Measurements from ENCODE around the gene LIN52.

Gene LIN52, protein sequence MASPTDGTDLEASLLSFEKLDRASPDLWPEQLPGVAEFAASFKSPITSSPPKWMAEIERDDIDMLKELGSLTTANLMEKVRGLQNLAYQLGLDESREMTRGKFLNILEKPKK

DNA sequence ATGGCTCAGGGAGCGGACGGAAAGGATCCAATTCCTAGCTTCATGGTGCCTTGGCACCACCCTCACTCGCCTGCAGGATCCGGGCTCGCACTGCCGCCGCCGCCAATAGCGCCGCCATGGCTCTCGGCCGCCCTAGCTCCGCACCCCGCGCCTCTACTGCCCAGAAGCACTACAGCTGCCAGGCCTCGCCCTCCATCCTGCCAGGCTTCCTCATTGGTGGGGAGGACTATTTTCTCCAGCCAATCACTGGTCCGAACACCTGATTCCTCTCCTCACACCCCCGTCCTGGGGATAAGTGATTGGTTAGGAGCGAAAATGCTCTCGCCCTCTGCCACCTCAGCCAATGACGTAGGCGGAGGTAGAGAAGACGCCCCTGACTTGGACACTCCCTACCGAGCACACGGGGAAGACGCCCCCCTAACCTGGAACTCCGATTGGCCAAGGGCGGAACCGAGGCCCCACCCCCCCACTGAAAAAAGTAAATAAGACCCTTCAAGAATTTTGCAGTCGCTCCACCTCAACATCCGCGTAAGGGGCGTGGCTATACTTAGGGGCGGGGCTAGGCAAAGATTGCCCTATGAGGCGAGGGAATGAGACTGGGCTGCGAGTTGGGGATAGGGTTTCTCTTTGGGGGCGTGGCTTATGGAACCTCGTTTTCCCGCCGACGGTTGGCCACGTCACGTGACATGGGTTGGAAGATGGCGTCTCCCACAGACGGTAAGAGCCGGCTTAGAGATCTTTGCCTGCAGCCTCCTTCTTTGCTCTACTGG is at the start of gene LIN52, which contains the start of gene ALDH6A1:
TSS of gene LIN52 (plus strand) at position 680 of the 770 bp plus-strand sequence. CDS start at position 699, 19 bp downstream.
TSS of gene ALDH6A1 (minus strand) at position 177 of the 770 bp plus-strand sequence. CDS start at position 118, 59 bp downstream.
- in situ Hi-C loops (cut with MboI; ENCODE audit: low sequenced_read_pairs), result no loop called here

GRCh38 chr14:74035556-74035955 is 49.2 kb upstream of the LIN52 start:
- in situ Hi-C loops (cut with MboI; ENCODE audit: low sequenced_read_pairs), result no loop called here

GRCh38 chr14:74038020-74038859 is 46.5 kb upstream of the LIN52 start:
- in situ Hi-C loops (cut with MboI; ENCODE audit: low sequenced_read_pairs), result no loop called here

- in situ Hi-C loops (cut with MboI; ENCODE audit: low sequenced_read_pairs), result no loop called here
Measured at GRCh38 chr14:74042296-74042695, 42.5 kb upstream of the LIN52 start.

DNA sequence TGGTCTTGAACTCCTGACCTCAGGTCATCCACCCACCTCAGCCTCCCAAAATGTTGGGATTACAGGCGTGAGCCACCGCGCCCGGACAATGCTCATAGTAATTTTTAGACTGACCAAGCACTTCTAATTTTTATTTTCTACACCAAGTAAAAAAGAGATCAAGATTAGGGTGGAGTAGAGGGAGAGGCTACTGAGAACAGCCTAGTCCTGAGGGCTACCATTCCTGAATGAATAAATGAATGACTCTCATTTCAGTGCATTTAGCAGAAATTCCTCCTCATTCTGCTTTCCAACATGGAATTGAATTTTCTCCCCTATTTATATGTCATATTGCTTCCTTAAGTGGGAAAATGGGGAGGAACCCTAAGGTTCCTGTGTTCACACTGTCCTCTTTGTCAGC is 39.2 kb upstream of the LIN52 start:
- in situ Hi-C loops (cut with MboI; ENCODE audit: low sequenced_read_pairs), result no loop called here

GRCh38 chr14:74048281-74048680 is 36.5 kb upstream of the LIN52 start:
- in situ Hi-C loops (cut with MboI; ENCODE audit: low sequenced_read_pairs), result no loop called here

- in situ Hi-C loops (cut with MboI; ENCODE audit: low sequenced_read_pairs), result no loop called here
Measured at GRCh38 chr14:74049876-74050495, 34.8 kb upstream of the LIN52 start.

DNA sequence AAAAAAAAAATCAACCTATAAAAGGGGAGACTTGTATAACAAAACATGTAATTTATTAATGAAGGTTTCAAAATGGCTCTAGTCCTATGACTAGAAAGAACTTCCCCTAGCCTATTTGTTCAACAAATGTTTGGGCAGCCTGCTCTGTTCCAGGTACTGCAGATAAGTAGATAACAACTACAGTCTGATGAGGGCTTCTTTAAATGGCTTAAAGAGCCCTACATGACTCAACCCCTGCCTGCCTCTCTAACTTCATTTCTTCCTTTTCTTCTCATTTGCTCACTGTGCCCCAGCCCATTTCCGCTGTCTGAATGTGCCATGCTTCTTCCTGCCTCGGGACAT is 22.0 kb upstream of the LIN52 start:
- in situ Hi-C loops (cut with MboI; ENCODE audit: low sequenced_read_pairs), result no loop called here

GRCh38 chr14:74064426-74064825 is 20.3 kb upstream of the LIN52 start:
- in situ Hi-C loops (cut with MboI; ENCODE audit: low sequenced_read_pairs), result no loop called here

DNA sequence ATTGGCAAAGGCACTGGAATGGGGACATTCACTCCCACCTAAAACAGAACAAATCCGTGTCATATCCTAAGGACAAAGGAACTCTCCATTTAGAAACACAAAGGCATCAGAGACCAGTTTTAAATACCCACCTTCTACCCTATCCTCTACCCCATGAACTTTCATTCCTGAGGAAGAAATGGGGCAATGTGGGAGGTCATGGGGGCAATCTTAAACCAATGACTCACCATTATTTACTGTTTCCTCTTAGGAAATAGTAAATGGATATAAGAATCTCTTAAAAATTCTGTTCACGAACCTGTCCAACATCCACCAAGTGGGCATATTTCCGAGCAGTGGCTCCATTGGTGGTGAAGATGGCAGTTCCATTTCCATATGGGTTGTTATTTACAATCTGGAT is 19.9 kb upstream of the LIN52 start:
- in situ Hi-C loops (cut with MboI; ENCODE audit: low sequenced_read_pairs), result no loop called here

DNA sequence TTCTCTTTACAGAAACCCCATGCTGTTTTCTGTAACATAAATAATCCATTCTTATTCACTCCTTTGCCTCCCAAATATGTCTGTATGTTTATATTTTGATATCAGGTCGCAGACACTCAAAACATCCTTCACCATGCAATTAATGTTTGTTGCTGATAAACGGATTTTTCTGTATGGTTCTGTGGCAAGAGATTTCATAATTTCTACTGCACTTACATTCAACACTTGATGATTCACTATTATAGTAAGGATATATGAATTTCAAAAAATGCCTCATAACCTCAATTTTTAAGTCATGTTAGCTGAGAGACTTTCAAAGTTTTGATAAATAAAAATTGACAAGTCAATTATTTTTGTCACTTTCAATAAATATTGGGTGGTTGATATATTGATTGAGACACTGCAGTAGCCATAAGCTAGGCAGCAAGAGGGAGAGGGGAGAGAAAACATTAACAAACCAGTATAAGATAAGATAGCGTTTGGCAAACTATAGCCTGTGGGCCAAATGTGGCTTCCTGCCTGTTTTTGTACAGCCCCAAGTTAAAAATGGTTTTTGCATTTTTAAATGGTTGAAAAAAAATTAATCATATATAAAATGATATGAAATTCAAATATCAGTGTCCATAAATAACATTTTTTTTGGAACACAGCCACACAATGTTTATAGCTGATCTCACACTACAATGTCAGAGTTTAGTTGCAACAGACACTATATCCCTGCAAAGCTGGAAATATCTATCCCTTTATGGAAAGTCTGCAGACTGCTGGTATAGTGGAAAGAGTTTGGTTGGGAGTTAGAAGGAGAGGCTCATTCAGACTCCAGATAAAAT is 18.8 kb upstream of the LIN52 start:
- in situ Hi-C loops (cut with MboI; ENCODE audit: low sequenced_read_pairs), result no loop called here

DNA sequence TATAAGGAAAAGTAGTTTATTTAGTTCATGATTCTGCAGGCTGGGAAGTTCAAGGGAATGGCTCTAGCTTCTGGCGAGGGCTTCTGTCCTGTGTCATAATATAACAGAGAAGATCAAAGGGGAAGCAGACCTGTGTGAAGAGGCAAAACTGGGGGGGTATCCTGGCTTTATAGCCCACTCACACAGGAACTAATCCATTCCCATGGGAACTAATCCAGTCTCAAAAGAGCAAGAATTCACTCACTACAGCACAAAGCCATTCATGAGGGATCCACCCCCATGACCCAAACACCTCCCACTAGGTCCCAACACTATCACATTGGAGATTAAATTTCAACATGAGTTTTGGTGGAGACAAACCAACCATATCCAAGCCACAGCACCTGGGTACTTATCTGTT is 7.4 kb upstream of the LIN52 start:
- in situ Hi-C loops (cut with MboI; ENCODE audit: low sequenced_read_pairs), result no loop called here

DNA sequence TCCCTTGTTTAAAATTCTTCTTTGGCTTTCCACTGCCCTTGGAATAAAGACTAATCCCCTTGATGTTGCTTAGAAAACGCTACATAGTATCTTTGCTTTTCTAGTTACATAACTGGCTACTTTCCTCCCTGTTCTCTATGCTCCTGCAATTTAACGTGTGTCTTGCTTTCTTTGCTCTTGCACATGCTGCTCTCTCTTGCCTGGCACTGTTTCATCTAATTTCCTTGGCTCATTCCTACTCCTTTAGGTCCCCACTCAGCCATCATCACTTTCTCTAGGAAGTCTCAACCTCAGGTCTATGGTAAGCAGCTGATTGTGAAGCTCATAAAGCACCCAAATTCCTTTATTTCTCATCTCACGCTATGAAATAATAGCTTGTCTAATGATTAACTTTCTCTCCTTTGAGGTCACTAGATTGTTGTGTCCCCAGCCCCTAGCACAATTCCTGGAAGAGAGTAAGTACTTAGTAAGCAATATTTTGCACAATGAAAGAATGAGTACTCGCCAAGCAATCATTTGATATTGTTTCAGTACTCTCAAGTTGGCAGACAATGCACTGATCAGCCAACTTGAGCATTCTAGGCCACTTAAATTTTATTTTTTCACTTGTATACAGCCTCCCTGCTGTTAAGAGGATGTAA is 3.8 kb upstream of the LIN52 start:
- in situ Hi-C loops (cut with MboI; ENCODE audit: low sequenced_read_pairs), result no loop called here

DNA sequence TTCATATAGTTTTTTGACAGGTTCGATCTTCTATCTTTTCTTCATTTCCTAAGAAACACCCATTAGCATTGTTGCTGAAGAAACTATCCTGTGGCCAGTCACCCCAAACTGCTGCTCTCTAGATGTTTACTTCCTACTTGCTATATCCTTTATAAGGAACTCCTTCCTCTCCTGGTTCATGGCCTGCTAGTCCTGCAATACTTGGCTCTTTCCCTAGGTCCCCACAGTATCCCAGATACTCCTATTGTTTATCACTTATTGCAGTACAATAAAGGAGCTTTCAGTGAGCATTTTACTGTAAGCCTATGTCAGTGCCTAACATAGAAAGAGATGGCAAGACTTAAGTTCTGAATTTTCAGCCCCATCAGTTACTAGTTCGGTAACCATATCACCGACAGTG is 3.3 kb upstream of the LIN52 start:
- in situ Hi-C loops (cut with MboI; ENCODE audit: low sequenced_read_pairs), result no loop called here

GRCh38 chr14:74083161-74083560 is 1.6 kb upstream of the LIN52 start:
- in situ Hi-C loops (cut with MboI; ENCODE audit: low sequenced_read_pairs), result no loop called here

DNA sequence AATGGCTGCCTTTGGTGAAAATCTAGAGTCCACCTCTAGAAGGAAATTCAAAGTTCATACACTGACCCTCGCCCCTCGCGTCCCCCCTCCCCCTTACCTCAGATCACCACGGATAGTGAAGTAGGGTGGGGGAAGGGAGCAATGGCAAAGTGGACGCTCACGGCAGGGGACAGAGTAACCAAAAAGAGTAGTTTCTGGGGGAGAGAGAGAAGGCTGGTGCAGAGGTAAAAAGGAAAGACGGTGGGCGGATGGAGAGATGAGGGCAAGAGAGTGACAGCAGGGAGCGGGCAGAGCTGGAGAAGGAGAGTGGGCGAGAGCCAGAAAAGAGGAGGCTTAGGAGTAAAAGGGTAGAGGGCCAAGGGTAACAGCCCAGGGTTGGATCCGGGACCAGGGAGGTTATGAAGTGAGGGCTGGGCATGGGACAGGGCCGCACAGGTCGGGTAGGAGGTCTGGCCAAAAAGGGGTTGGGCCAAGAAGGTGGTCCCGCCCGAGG is 926 bp upstream of the LIN52 start:
- in situ Hi-C loops (cut with MboI; ENCODE audit: low sequenced_read_pairs), result no loop called here

- in situ Hi-C loops (cut with MboI; ENCODE audit: low sequenced_read_pairs), result no loop called here
Measured at GRCh38 chr14:74085047-74085637, 386 bp downstream of the LIN52 start.

DNA sequence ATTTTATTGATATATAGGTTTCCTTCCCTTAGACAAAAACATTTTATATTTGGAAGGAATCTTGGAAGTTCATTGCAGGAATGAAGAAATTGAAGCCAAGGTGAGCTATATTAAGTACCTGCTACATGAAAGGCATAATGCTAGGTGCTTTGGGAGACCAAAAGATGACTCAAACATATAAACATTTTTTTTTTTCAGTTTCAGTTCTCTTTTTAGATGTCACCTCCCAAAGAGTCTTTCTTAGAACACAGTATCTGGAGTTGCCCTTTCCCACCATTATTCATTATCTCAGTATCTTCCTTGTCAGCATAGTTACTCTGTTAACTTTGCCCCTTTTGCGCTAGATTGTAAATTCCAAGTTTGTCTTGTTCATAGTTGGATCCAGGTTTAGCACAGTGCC is 1.1 kb downstream of the LIN52 start:
- in situ Hi-C loops (cut with MboI; ENCODE audit: low sequenced_read_pairs), result no loop called here

- in situ Hi-C loops (cut with MboI; ENCODE audit: low sequenced_read_pairs), result no loop called here
Measured at GRCh38 chr14:74089251-74090020, 4.7 kb downstream of the LIN52 start.
